Putamen (tissue), 1 donor: Measurements from ENCODE around the gene SPNS2.

Experiments used
- DNase-seq: peaks from one replicate; pipeline ENCODE4 v3.0.0-alpha.2; 2016; ENCODE audit warnings: low spot score

SPNS2 gene

DNA sequence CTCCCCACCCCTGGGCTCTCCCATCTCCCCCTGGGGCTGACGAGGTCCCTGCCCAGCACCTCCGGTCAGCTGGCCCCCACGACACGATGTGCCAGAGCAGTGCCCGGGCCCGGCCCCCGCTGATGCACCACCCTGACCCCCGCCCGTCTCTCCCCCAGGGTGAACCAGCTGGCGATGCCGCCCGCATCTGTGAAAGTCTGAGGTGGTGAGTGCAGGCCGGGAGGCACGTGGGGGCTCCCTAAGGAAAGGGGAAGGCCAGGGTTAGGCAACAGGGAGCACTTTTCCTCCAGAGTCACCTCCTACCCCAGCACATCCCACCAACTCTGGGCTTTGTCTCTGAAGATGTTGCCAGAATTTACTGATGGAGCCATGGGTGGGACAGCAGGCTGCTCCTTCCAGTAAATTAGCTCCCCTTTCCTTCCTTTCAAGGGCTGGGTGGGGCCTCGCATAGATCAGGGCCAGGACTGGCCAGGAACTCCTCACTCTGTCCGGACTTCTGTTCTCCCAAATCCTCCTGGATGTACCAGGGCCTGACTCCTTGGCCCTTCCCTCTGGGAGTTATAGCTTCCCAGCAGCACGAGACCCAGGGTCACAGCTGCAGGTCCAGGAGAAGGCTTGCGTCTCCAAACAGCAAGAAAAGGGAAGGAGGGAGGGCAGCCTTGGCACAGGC lies 38.2 kb downstream of the SPNS2 start:
- DNase-seq = no peak

DNA sequence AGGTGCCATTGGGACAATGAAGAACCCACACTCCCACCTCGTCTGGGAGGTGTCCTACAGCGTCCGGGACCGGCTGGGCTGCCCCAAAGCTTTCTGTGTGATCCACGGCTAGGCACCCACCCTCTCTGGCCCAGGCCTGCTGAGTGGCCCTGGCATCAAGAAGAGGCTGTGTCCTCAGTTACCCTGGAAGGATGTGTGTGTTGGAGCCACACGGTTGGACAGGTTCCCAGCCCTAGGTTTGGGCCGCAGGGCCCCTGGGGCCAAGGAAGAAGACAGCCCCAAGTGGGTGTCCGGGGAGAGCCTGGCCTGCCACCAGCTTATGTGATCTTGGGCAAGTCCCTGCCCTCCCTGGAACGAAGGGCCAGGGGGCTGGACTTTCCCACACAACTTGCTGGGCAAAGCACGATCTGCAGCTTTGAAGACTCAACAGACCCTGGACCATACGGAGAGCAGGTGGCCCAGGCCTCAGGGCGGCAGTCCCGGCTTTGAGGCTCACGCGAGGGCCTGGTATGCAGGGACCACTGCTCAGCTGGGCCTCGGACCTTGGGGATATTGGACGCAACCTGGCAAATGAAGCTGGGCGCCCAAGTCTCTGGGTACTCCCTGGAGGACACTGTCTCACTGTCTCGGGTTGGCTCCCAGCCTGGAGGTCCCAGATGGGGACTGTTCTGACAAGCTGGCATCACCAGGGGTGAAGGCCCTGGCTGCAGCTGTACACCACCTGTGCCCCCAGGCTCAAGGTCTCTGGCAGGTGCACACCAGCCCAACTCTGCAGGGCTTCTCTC lies 39.0 kb downstream of the SPNS2 start:
- DNase-seq = peak; percentile 88

DNA sequence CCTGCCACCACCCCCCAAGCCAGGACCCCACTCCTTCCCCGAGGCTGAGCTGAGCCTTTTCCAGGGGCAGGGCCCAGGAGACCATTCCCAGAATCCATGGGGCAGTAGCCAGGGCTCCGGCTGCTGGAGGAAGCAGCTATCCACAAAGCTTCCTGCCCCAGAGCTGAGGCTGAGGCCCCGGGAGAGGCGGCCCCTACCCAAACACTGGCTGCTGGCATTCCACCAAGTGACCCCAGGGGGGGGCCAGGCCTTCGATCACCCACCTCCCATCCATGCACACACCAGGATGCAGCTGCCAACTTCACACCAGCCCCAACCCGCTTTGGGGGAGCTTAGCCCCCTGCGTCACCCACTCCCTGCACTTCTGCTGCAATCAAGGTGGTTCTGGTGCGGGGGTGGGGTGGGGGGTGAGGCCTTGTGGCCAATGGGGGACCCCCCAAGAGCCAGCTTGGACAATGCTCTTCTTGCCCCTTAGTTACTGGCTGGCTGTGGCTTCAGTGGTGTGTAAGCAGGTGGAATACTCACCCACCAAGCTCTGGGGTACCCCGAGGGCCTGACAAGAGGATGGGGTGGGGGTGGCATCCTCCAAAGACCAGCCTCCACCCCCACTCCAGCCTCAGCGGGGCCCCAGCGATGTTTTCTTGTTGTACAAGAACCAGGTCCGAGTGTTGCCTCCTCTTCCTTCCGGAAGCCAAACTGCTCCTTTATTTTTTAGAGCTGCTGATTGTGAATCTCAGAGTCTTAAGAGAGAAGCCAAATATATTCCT lies 39.7 kb downstream of the SPNS2 start:
- no peak for DNase-seq

DNA sequence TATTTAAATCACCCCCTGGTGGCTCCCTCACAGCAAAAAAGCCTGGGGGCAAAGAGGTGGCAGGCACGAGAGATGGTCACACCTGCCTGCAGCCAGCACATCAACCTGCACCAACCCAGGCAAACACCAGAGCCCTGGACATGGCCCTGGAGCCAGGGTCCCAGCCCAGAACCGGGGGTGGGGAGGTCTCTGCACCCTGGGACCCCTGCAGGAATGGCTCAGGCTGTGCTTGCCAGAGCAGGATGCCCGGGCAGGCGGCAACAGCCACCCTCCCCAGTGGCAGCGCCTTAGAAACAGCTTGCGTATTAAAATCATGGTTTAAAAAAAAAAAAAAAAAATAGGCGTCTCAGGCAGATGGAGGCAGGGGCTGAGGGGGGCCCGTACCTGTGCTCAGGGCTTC lies 40.3 kb downstream of the SPNS2 start:
- DNase-seq = no peak

DNA sequence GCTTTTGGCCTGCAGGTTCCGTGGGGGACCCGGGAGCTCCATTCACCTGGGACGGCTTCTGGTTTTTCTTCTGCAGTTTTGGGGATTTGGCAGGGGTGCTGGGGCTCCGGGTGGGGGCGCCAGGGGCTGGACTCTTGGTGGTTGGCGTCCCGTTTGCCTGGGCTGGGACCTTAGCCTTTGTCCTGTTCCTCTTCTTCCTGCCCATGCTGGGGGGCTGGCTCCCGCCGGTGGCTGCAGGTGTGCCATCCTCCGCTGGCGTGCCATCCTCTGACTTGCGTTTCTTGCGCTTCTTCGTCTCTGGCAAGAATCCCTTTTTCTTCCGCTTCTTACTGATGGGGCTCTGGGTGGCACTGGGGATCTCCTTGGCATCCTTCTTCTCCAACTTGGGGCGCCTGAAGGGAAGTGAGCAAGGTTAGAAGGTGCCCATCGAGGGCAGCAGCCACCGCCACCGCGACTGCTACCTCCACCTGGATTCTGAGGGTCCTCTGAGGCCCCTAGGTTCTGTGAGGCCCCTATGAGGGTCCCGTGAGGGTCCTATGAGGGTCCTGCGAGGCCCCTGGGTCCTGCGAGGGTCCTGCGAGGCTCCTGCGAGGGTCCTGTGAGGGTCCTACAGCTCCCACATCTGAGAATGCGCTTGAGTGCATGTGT lies 41.0 kb downstream of the SPNS2 start:
- DNase-seq = no peak

DNA sequence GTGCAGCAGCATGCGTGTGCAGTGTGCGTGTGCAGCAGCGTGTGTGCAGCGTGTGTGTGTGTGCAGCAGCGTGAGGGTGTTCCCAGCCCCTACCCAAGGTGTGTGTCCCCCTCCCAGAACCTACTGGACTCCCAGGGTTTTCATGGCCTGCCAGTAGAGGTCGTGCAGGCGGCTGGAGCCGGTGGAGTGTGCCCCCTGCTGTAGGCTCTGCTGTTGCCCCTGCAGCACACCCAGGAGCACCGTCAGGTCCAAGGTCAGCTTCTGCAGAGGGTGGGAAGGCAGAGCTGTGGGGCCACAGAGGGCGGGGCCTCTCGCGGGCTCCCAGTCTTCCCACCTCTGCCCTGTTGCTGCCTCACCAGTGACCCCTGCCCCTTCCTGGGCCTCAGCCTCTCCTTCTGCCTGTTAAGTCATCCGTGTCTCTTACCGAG lies 41.6 kb downstream of the SPNS2 start:
- no peak for DNase-seq

DNA sequence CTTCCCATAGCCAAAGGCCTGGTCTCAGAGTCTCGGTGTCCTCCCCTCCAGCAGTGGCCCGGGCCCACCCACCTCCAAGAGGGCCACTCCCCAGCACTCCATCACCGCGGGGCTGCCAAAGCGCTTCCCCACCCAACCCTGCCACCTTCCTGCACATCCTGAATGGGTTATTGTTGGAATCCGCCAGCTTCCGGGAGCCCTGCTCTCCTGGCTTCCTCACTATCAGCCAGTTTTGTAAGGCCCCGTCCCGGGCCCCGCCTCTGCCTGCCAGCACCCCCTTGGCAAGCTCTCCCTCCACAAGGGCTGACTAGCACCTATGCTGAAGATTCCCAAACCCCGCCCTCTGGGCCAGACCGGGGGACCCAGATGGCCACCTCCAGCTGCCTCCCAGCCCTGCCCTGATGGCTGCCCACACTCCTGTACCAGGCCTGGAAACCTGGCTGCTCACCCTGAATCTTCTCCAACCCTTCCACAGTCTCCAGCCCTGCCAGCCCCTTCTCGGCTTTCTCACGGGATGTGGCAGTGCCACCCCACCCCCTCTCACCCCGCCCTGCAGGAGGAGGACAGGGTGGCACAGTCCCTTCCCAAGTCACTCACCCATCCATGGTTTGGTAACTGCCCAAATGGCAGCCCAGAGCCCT lies 42.1 kb downstream of the SPNS2 start:
- no peak for DNase-seq

DNA sequence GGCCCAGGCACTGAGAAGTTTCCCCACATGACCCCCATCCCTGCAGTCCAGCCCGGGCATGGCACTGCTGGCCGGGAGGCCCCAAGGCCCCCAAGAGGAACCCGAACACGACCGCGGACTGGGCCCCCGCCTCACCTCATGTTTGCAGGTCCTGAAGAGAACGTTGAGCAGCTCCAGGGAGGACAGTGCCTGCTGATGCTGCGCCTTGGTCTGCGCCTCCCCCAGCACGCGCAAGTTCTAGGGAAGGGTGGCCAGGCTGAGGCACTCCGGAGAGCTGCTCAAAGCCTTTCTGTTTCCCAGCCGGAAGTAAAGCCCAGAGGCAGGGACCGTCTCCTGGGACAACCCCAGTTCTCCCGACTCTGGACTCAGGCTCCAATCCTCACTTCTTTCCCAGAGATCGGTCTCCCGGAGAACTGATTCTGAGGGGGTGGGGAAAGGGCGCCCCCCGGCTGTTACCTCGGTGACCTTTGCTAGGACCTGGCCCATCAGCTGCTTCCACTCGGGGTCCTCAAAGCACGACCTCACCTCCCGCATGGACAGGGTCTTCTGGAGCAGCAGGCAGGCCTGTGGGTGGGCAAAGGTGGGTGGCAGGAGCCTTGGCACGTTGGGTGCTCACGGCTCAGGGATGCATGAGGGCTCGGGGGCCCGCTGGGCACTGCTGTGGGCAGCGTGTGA lies 42.8 kb downstream of the SPNS2 start:
- no peak for DNase-seq

DNA sequence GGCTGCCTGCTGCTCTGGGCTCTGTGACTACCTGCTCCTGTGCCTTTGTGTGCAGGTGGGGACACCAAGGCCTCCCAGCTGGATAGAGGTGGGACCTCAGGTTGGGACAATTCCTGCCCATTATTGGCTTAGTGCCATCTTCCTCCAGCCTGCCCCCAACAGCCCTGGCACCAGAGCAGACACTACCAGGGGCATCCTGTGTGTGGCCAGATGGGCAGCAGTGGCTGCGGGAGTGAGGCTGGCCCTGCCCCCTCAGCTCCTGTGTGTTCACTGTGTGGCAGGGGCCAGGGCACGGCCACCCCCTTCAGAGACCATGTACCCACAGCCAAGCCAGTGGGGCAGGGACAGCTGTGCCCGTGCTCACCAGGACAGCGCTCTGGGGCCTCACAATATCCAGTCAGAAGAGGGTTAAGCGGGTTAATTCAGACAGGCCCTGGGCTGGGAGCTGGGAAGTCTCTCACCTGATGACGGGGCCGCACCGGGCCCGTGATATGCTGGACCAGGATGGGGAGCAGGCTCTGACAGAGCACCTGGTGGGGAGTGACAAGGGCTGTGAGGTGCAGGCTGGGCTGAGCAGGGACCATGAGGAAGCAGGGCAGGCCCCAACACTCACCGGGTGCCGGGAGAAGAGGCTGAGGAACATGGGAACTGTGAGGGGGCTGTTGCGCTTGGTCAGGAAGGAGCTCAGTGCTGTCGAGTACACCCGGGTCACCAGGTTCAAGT lies 43.5 kb downstream of the SPNS2 start:
- DNase-seq = no peak

DNA sequence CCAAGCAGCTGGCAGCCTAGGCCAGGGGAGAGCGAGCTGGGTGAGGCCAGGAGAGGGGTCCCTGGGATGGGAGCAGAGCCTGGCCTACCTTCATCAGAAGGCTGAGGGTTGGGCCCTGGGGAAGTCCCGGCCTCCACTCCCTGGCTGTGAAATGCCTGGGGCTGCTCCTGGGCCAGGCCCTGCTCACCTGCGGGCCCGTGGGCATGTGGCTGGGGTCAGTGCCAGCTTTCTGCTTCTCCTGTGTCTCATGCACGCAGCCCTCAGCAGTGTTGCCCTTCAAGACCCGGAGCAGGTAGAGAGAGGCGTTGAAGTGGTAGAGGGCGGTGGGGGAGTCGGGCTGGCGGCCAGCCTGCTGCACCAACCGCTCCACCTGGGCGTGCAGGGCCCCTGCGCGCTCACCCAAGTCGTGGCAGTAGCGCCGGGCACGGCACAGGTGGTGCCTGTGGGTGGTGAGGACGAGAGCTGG lies 44.1 kb downstream of the SPNS2 start:
- no peak for DNase-seq

DNA sequence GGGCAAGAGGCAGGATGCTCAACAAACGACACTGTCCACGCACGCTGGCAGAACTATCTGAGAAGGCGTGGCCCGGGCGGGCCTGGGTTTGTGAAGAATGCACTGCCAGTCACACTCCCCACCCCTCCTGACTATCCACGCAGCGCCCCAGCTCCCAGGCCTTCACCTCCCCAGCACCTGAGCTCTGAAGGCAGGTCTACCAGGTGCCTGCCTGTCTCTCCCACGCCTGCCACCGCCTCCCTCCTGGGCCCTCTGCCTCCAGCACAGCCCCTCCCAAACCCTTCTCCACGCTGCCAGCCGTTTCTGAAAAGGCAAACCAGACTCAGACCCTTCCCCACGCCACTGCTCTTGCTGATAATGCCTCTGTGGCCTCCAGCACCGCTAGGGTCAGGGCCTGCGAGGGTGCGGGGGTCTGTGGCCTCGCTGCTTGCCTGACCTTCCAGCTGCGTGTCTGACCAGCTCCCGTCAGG lies 44.9 kb downstream of the SPNS2 start:
- DNase-seq = peak; percentile 72

DNA sequence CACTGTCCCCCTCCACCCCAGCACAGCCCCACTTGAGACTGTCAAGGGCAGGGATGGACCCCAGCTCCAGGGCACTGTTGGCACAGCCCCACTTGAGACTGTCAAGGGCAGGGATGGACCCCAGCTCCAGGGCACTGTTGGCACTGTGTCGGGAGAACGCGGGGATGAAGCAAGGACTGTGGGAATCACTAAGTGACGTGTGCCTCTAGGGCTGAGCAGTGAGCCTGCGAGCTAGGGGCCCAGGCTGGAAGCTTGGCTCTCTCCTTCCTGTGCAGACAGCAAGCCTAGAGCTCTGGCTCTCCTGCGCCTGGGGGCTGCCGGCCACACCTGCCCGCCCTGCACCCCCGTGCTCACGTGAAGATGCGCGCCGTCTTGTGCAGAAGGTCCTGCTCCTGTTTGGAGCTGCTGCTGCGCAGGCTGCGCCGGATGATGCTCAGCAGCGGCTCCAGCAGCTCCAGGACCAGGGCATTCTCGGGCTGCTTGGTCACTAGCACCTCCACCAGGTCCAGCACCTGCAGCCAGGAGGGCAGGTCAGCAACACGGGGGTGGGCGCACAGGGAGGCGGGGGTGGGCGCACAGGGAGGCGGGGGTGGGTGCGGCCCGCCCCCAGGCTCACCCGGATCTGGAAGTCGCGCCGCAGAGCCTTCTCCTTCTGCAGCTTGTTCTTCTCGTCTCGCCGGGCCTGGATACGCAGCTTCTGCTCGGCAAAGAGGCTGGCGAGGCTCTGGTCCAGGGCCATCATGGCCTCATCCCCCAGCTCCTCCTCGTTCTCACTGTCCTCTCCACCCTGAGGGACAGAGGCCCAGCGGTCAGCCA lies 45.7 kb downstream of the SPNS2 start:
- DNase-seq = no peak

GRCh38 chr17:4544951-4545216 lies 46.2 kb downstream of the SPNS2 start:
- DNase-seq = no peak

GRCh38 chr17:4545217-4545951 lies 46.7 kb downstream of the SPNS2 start:
- no peak for DNase-seq

GRCh38 chr17:4547118-4547906 lies 48.6 kb downstream of the SPNS2 start:
- no peak for DNase-seq

DNA sequence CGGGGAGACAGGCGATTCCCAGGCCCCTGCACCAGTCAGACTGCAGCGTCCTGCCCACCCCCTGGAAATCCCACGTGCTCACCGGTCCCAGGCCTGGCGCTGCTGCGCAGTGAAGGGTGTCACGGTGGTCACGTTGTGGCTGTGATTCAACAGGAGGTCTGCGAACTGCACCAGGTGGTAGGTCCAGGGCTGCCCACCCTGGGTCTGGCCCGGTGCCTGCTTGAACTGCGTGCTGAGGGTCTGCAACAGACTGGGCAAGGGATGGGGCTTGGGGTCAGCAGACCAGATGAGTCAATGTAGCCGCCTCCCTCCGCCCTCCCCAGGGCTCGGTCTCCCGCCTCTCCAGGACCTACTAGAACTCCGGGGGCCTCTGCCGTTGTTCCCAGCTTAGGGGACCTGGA lies 49.4 kb downstream of the SPNS2 start:
- DNase-seq = no peak

GRCh38 chr17:4548721-4549531 lies 50.2 kb downstream of the SPNS2 start:
- no peak for DNase-seq
